Measurements from ENCODE around the gene RASAL1.
"Not testable (repeated sequence)": the region's sequence is repeated elsewhere in the genome, so short reads cannot be mapped to it uniquely, and the experiment has no call there.

Gene RASAL1

DNA sequence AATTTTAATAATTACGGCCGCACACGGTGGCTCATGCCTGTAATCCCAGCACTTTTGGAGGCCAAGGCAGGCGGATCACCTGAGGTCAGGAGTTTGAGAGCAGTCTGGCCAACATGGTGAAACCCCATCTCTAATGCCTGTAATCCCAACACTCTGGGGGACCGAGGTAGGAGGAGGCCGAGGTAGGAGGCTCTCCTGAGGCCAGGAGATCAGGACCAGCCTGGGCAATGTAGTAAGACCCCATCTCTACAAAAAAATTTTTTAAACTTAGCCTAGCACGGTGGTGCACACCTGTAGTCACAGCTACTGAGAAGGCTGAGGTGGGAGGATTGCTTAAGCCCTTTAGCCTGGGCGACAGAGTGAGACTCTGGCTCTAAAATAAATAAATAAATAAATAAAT, 8.4 kb upstream of the RASAL1 start:
- no peak for TF ChIP-seq SUZ12 (IDR thresholded peaks at IDR 0.05)
- TF ChIP-seq ARNT (IDR thresholded peaks at IDR 0.05), result no peak
- no peak for TF ChIP-seq HDGF (IDR thresholded peaks at IDR 0.05; ENCODE audit: borderline replicate concordance)
- no peak for TF ChIP-seq LEF1 (IDR thresholded peaks at IDR 0.05; ENCODE audit: borderline replicate concordance)
- TF ChIP-seq TARDBP (IDR thresholded peaks at IDR 0.05), result no peak
- TF ChIP-seq, protein P1, sequence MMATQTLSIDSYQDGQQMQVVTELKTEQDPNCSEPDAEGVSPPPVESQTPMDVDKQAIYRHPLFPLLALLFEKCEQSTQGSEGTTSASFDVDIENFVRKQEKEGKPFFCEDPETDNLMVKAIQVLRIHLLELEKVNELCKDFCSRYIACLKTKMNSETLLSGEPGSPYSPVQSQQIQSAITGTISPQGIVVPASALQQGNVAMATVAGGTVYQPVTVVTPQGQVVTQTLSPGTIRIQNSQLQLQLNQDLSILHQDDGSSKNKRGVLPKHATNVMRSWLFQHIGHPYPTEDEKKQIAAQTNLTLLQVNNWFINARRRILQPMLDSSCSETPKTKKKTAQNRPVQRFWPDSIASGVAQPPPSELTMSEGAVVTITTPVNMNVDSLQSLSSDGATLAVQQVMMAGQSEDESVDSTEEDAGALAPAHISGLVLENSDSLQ (IDR thresholded peaks at IDR 0.05), result no peak
- no peak for TF ChIP-seq SP1 (IDR thresholded peaks at IDR 0.05)
- TF ChIP-seq FOXA1 (IDR thresholded peaks at IDR 0.05), result no peak
- TF ChIP-seq FOXM1 (IDR thresholded peaks at IDR 0.05; ENCODE audit: borderline replicate concordance), result no peak
- no peak for DNase-seq (ENCODE audit: extremely low spot score)
- ChIA-PET CTCF (no interaction called here), POLR2A (no interaction called here)

DNA sequence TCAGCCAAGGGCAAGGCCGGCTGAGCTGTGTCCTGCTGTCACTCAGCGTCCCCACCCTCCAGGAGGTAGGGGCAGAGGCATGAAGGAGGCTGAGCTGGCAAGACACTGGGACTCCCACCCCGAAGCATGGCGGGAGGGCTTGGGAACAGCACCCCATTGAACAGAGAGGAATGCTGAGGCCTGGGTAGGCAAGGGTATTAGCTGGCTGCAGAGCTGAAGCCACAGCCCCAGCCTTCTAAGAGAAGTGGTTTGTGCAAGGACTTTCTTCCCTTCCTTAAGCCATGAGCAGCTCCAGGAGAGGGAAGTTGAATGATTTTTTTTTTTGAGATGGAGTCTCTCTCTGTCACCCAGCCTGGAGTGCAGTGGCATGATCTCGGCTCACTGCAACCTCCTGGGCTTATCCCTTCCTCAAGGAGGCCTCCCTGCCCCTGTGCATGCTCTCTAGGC, 7.3 kb upstream of the RASAL1 start:
- TF ChIP-seq ELF4 (IDR thresholded peaks at IDR 0.05), result no peak
- no peak for TF ChIP-seq LEF1 (IDR thresholded peaks at IDR 0.05; ENCODE audit: borderline replicate concordance)
- no peak for TF ChIP-seq TARDBP (IDR thresholded peaks at IDR 0.05)
- no peak for TF ChIP-seq NFRKB (IDR thresholded peaks at IDR 0.05)
- no peak for TF ChIP-seq HDGF (IDR thresholded peaks at IDR 0.05; ENCODE audit: borderline replicate concordance)
- no peak for TF ChIP-seq FOXM1 (IDR thresholded peaks at IDR 0.05; ENCODE audit: borderline replicate concordance)
- TF ChIP-seq, protein P1 (IDR thresholded peaks at IDR 0.05), result no peak
- no peak for TF ChIP-seq L3MBTL2 (conservative IDR thresholded peaks at IDR 0.05)
- TF ChIP-seq ARNT (IDR thresholded peaks at IDR 0.05), result no peak
- TF ChIP-seq BHLHE40 (IDR thresholded peaks at IDR 0.05; ENCODE audit: borderline replicate concordance), result no peak
- no peak for TF ChIP-seq CTBP1 (IDR thresholded peaks at IDR 0.05; ENCODE audit: borderline replicate concordance)
- TF ChIP-seq SUZ12 (IDR thresholded peaks at IDR 0.05), result no peak
- TF ChIP-seq SP1 (IDR thresholded peaks at IDR 0.05), result no peak
- no peak for TF ChIP-seq ZNF384 (IDR thresholded peaks at IDR 0.05)
- CTCF ChIA-PET, result no interaction called here
- POLR2A ChIA-PET, result no interaction called here
- no peak for DNase-seq (ENCODE audit: extremely low spot score)

DNA sequence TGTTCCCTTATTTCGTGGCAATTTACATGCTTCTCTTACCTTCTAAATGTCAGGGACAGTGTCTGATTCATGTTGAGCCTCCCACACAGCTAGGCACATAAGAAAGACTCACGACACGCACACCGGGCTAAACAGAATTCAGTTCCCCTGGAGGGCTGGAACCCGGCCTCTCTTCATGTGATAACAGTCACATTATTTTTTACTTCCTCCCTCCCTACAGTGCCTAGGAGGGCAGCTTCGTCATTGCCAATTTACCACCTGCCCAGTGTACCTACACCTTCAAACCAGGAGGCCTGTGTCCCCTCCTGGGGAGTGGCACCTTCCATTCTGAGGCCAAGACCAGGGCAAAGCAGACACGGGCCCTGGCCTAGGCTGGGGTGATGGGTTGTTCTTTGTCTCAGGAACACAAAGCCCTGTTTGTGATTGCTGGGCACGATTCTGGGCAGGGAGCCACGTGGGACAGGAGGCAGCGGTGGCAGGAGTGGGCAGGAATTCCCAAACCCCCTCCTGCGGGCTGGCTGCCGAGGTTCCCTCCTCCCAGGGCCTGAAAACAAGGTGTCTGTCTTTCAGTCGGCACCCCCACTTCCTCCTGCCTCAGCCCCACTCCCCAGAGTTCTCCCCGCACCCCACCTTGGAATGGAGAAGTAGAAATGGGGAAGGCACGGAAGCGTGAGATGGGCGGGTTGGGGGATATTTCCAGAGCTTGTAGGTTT, 6.8 kb upstream of the RASAL1 start:
- DNase-seq (ENCODE audit: extremely low spot score), result no peak
- TF ChIP-seq SP1 (IDR thresholded peaks at IDR 0.05) (no peak), FOXK2 (IDR thresholded peaks at IDR 0.05) (no peak), NFRKB (IDR thresholded peaks at IDR 0.05) (no peak), FOXM1 (IDR thresholded peaks at IDR 0.05; ENCODE audit: borderline replicate concordance) (no peak), L3MBTL2 (conservative IDR thresholded peaks at IDR 0.05) (no peak), ARNT (IDR thresholded peaks at IDR 0.05) (no peak), BHLHE40 (IDR thresholded peaks at IDR 0.05; ENCODE audit: borderline replicate concordance) (no peak), SUZ12 (IDR thresholded peaks at IDR 0.05) (no peak), TARDBP (IDR thresholded peaks at IDR 0.05) (no peak), HDGF (IDR thresholded peaks at IDR 0.05; ENCODE audit: borderline replicate concordance) (no peak), CTBP1 (IDR thresholded peaks at IDR 0.05; ENCODE audit: borderline replicate concordance) (no peak)
- ChIA-PET CTCF (no interaction called here), POLR2A (no interaction called here)

DNA sequence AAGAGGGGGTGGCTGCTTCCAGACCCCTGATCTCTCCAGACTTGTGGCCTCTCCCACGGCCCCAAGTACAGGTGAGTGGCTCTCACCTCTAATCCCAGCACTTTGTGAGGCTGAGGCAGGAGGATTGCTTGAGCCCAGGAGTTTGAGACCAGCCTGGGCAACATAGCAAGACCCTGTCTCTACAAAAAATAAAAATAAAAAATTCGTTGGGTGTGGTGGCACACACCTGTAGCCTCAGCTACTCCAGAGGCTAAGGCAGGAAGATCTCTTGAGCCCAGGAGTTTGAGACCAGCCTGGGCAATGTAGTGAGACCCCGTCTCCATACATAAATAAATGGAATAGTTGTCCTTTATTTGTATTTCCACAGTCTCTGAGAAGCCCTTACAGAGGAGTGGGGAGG, 6.2 kb upstream of the RASAL1 start:
- CTCF ChIA-PET, POLR2A ChIA-PET: not testable (repeated sequence)

DNA sequence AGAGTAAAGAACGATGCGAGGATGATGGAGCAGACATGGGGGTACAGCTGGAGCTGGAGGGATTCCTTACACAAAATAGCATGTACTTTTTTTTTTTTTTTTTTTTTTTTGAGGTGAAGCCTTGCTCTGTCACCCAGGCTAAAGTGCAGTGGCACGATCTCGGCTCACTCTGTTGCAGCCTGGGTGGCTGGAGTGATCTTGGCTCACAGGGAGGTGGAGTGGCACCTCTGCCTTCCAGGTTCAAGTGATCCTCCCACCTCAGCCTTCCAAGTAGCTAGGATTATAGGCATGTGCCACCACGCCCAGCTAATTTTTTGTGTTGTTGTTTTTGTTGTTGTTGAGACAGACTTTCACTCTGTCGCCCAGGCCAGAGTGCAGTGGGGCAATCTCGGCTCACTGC, 5.1 kb upstream of the RASAL1 start:
- no peak for DNase-seq (ENCODE audit: extremely low spot score)
- TF ChIP-seq TARDBP (IDR thresholded peaks at IDR 0.05) (no peak), BHLHE40 (IDR thresholded peaks at IDR 0.05; ENCODE audit: borderline replicate concordance) (no peak), FOXK2 (IDR thresholded peaks at IDR 0.05) (no peak), SUZ12 (IDR thresholded peaks at IDR 0.05) (no peak), ARNT (IDR thresholded peaks at IDR 0.05) (no peak), HDGF (IDR thresholded peaks at IDR 0.05; ENCODE audit: borderline replicate concordance) (no peak), ELF4 (IDR thresholded peaks at IDR 0.05) (no peak)
- ChIA-PET CTCF (no interaction called here), POLR2A (no interaction called here)

More for the DNA sequence above, 6.2 kb upstream of the RASAL1 start:
- DNase-seq (ENCODE audit: extremely low spot score), result not testable (repeated sequence)

DNA sequence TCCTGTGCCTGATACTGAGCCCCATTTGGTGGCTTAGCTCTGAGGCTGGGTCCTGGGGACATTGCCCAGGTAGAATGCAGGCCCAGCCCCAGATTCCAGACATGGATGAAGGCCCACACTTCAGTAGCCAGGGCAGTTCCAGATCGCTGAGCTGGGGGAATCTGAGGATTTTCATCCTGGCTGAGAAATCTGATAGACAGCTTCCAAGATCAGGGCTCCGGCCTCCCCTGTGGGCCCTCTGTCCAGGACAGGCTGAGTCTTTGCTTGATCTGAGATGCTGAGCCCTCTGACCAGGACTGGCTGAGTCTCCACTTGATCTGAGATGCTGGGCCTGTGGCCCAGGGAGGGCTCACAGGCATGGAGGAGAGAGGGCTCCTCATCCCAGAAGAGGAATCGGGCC, 3.3 kb upstream of the RASAL1 start:
- POLR2A ChIA-PET, result no interaction called here
- CTCF ChIA-PET, result interaction anchor here (2.3 kb wide), 1 partner anchor 14 kb away, joined by 7 read pairs; no protein-coding TSS in a partner anchor
- no peak for DNase-seq (ENCODE audit: extremely low spot score)
- TF ChIP-seq BHLHE40 (IDR thresholded peaks at IDR 0.05; ENCODE audit: borderline replicate concordance) (no peak), LEF1 (IDR thresholded peaks at IDR 0.05; ENCODE audit: borderline replicate concordance) (no peak), ARNT (IDR thresholded peaks at IDR 0.05) (no peak), HDGF (IDR thresholded peaks at IDR 0.05; ENCODE audit: borderline replicate concordance) (no peak), NFRKB (IDR thresholded peaks at IDR 0.05) (no peak), SUZ12 (IDR thresholded peaks at IDR 0.05) (no peak), FOXA1 (IDR thresholded peaks at IDR 0.05) (no peak), FOXK2 (IDR thresholded peaks at IDR 0.05) (no peak), ELF4 (IDR thresholded peaks at IDR 0.05) (no peak), SP1 (IDR thresholded peaks at IDR 0.05) (no peak), ZNF384 (IDR thresholded peaks at IDR 0.05) (no peak), CTBP1 (IDR thresholded peaks at IDR 0.05; ENCODE audit: borderline replicate concordance) (no peak), L3MBTL2 (conservative IDR thresholded peaks at IDR 0.05) (no peak), FOXM1 (IDR thresholded peaks at IDR 0.05; ENCODE audit: borderline replicate concordance) (no peak), TARDBP (IDR thresholded peaks at IDR 0.05) (no peak)
- TF ChIP-seq, protein P1 (IDR thresholded peaks at IDR 0.05), result no peak

All from HEK293T (cell line).